Measurements from ENCODE around the gene OR2K2.

Gene OR2K2, protein sequence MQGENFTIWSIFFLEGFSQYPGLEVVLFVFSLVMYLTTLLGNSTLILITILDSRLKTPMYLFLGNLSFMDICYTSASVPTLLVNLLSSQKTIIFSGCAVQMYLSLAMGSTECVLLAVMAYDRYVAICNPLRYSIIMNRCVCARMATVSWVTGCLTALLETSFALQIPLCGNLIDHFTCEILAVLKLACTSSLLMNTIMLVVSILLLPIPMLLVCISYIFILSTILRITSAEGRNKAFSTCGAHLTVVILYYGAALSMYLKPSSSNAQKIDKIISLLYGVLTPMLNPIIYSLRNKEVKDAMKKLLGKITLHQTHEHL

GRCh38 chr9:111330124-111330523, at the start of gene OR2K2:
Gene OR2K2, minus strand, starts transcription at chr9:111330224. Its CDS starts 1,791 bp downstream, at chr9:111328433.
- DNase-seq (ENCODE audit: low spot score in 2 of 2) (no peak), ATAC-seq (replicated peaks; ENCODE audit: extremely low read depth, poor library complexity, severe bottlenecking) (no peak)
- no peak within 1 kb of the TSS for H3K27ac Mint-ChIP-seq (ENCODE audit: low read depth)
- no peaks in the 10 kb centered on the region for H3K4me1 Mint-ChIP-seq
- H3K27me3 Mint-ChIP-seq, result peaks cover 44% of the 10 kb centered on the region
- no peaks in the 10 kb centered on the region for H3K36me3 Mint-ChIP-seq (ENCODE audit: insufficient read depth)
- no peak within 1 kb of the TSS for H3K4me3 Mint-ChIP-seq
- H3K9me3 Mint-ChIP-seq, result no peaks in the 10 kb centered on the region

DNA sequence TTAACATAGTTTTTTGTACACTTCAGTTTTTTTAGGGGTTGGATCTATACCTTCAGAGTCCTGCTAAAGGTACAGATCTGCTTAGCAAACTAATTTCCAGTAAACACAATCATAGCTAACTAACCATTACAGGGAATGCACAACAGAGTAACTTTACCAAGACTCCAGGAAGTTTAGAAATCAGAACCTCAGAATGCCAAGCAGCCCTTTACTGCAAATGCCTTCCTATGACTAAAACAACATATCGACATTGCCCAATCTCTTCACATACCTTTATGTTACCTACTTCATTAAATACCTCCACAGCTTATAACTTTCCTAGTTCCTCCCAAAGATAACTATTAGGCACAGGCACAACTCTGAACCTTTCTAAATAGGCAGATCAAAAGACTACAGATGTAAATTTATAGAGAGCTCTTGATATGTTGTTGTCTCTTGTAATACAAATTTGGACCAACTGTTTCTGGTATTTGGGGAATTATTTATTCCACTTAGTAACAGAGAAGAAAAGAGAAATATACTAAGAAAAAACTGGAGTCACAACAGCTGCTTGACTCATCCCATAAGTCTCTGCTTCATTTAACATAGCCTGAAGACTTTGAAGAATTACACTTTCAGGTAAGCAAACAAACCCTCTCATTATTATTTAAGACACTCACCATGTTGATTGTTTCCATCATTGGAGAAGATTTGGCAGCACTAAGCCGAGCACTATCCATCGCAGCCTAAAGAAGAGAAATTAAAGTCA, 46.0 kb upstream of the OR2K2 start:
- Mint-ChIP-seq H3K4me3 (no peak overlapping the region), H3K4me1 (no peaks in the 10 kb centered on the region), H3K36me3 (ENCODE audit: insufficient read depth) (peaks cover 50% of the 10 kb centered on the region), H3K27ac (ENCODE audit: low read depth) (peak overlapping the region; percentile 20), H3K9me3 (no peaks in the 10 kb centered on the region), H3K27me3 (no peaks in the 10 kb centered on the region)
- DNase-seq (ENCODE audit: low spot score in 2 of 2) (no peak), ATAC-seq (replicated peaks; ENCODE audit: extremely low read depth, poor library complexity, severe bottlenecking) (no peak)

DNA sequence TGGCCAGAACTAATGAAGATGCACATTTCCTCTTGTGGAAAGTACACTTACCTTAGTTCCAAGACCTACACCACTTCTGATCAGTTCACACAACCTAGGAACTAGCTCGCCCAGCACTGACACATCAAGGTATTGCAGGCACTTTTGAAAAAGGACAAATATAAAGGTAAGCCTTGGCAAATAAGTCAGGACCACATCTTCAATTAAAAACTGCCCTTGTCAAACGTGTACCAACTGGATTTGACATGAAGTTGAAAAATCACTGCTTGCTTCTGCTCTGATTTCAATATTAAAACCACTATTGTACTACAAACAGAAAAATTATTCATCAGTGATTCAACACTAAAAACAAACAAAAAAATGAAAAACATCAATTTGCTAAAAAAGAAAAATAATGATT, 45.0 kb upstream of the OR2K2 start:
- H3K36me3 Mint-ChIP-seq (ENCODE audit: insufficient read depth), result peaks cover 55% of the 10 kb centered on the region
- H3K27ac Mint-ChIP-seq (ENCODE audit: low read depth), result peak overlapping the region; percentile 20
- no peak overlapping the region for H3K4me3 Mint-ChIP-seq

GRCh38 chr9:111372297-111372696, 42.3 kb upstream of the OR2K2 start:
- Mint-ChIP-seq H3K27ac (ENCODE audit: low read depth) (no peak overlapping the region), H3K36me3 (ENCODE audit: insufficient read depth) (peaks cover 61% of the 10 kb centered on the region), H3K4me1 (no peaks in the 10 kb centered on the region), H3K27me3 (no peaks in the 10 kb centered on the region), H3K9me3 (no peaks in the 10 kb centered on the region), H3K4me3 (no peak overlapping the region)
- no peak for ATAC-seq (replicated peaks; ENCODE audit: extremely low read depth, poor library complexity, severe bottlenecking)
- DNase-seq (ENCODE audit: low spot score in 2 of 2), result no peak

More for the DNA sequence above, 45.0 kb upstream of the OR2K2 start:
- ATAC-seq (replicated peaks; ENCODE audit: extremely low read depth, poor library complexity, severe bottlenecking), result no peak
- H3K4me1 Mint-ChIP-seq, result no peaks in the 10 kb centered on the region
- H3K9me3 Mint-ChIP-seq, result no peaks in the 10 kb centered on the region
- no peak for DNase-seq (ENCODE audit: low spot score in 2 of 2)
- no peaks in the 10 kb centered on the region for H3K27me3 Mint-ChIP-seq

DNA sequence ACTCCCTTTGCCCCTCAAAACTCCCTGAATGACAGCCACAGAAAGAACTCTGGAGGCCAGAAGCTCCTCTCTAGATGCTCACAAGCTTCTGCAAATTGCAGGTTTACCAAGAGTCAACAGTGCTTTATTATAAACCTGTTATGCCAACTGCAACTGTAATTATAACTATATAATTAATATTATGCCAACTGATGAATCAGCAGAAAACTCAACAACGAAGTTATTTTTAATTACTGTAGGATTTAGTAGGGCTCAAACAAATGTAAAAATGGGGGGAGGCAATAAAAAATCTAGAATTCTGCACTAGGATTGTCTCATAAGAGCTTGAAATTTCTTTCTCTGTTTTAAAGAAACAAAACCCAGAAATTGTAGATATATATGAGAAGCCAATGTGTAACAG, 37.0 kb upstream of the OR2K2 start:
- no peaks in the 10 kb centered on the region for H3K9me3 Mint-ChIP-seq
- no peak overlapping the region for H3K27ac Mint-ChIP-seq (ENCODE audit: low read depth)
- H3K4me3 Mint-ChIP-seq, result no peak overlapping the region
- DNase-seq (ENCODE audit: low spot score in 2 of 2), result no peak
- H3K27me3 Mint-ChIP-seq, result no peaks in the 10 kb centered on the region
- H3K4me1 Mint-ChIP-seq, result no peaks in the 10 kb centered on the region
- H3K36me3 Mint-ChIP-seq (ENCODE audit: insufficient read depth), result peaks cover 49% of the 10 kb centered on the region
- ATAC-seq (replicated peaks; ENCODE audit: extremely low read depth, poor library complexity, severe bottlenecking), result no peak

DNA sequence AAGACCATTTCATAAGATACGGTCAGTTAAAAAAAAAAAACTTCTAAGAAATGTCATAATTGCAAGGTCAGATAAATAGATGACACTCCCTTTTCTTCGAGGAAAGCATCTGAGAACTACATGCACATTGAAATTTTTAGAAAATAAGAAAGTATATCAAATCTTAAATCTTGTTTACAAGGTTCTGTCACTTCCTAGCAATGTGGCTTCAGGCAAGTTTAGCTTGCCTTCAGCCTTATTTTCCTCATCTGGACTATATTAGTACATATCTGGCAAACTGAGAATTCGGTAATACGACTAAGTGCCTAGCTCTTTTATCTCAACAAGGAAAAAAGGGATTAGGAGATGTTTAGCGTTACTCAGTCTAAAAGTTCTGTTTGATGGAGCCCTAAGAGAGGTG, 32.5 kb upstream of the OR2K2 start:
- Mint-ChIP-seq H3K27me3 (no peaks in the 10 kb centered on the region), H3K4me3 (no peak overlapping the region), H3K4me1 (no peaks in the 10 kb centered on the region), H3K36me3 (ENCODE audit: insufficient read depth) (peaks cover 28% of the 10 kb centered on the region), H3K9me3 (no peaks in the 10 kb centered on the region), H3K27ac (ENCODE audit: low read depth) (no peak overlapping the region)
- DNase-seq (ENCODE audit: low spot score in 2 of 2) (no peak), ATAC-seq (replicated peaks; ENCODE audit: extremely low read depth, poor library complexity, severe bottlenecking) (no peak)

- no peaks in the 10 kb centered on the region for H3K27me3 Mint-ChIP-seq
- no peak for DNase-seq (ENCODE audit: low spot score in 2 of 2)
- H3K4me1 Mint-ChIP-seq, result no peaks in the 10 kb centered on the region
- ATAC-seq (replicated peaks; ENCODE audit: extremely low read depth, poor library complexity, severe bottlenecking), result no peak
- H3K36me3 Mint-ChIP-seq (ENCODE audit: insufficient read depth), result peaks cover 21% of the 10 kb centered on the region
- no peaks in the 10 kb centered on the region for H3K9me3 Mint-ChIP-seq
- H3K4me3 Mint-ChIP-seq, result no peak overlapping the region
- no peak overlapping the region for H3K27ac Mint-ChIP-seq (ENCODE audit: low read depth)
Measured at GRCh38 chr9:111360881-111361280, 30.9 kb upstream of the OR2K2 start.

DNA sequence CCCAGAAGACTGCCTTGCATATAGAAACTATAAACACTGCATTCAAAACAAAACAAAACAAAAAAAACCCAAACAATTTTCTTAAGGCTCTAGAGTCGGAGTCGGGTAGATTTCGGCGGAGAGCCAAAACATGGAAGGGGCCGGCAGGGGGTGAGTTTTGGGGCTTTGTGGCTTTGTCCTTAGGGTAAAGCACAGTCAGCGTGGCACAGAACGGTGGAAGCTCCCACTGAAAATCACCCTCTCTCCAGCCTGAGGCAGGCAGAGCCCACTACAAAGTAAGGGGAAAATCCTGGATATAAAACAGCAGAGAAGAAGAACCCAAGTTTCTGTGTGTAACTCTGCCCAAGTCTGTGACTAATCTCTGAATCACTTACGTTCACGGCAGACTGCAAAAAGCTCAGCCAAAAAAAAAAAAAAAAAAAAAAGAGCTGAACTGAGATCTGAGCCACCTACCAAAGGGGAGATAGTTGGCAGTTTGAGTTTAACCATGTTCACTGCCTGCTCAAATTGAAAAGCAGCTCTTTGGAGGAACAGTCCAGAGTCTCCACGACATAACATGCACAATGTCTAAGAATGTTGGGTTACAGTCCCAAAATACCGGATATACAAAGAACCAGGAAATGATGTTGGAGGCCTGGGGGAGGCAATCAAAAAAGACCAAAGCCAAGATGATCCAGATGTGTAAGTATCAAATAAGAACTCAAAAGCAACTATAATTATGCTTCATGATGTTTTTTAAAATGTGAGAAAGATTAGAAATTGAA, 26.6 kb upstream of the OR2K2 start:
- Mint-ChIP-seq H3K36me3 (ENCODE audit: insufficient read depth) (peaks cover 6% of the 10 kb centered on the region), H3K4me3 (no peak overlapping the region), H3K9me3 (peaks cover 6% of the 10 kb centered on the region), H3K4me1 (no peaks in the 10 kb centered on the region), H3K27me3 (no peaks in the 10 kb centered on the region), H3K27ac (ENCODE audit: low read depth) (peak overlapping the region; percentile 61)
- no peak for ATAC-seq (replicated peaks; ENCODE audit: extremely low read depth, poor library complexity, severe bottlenecking)
- no peak for DNase-seq (ENCODE audit: low spot score in 2 of 2)

DNA sequence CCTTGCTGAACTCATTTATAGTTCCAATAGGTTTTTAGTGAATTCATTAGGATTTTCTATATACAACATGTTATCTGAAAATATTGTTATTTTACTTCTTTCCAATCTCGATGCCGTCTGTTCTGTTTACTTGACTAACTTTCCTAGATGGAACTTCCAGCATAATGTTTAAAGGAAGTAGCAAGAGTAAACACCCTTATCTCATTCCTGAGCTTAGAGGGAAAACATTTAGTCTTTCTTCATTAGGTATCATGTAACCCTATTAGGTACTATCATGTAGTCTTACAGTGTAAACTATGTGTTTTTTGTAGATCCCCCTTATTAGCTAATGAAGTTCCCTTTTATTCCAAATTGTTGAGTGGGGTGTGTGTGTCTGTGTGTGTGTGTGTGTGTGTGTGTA, 22.5 kb upstream of the OR2K2 start:
- peaks cover 6% of the 10 kb centered on the region for H3K9me3 Mint-ChIP-seq
- DNase-seq (ENCODE audit: low spot score in 2 of 2) (no peak), ATAC-seq (replicated peaks; ENCODE audit: extremely low read depth, poor library complexity, severe bottlenecking) (no peak)
- no peaks in the 10 kb centered on the region for H3K27me3 Mint-ChIP-seq
- no peak overlapping the region for H3K4me3 Mint-ChIP-seq
- no peak overlapping the region for H3K27ac Mint-ChIP-seq (ENCODE audit: low read depth)
- no peaks in the 10 kb centered on the region for H3K4me1 Mint-ChIP-seq
- peaks cover 2% of the 10 kb centered on the region for H3K36me3 Mint-ChIP-seq (ENCODE audit: insufficient read depth)

GRCh38 chr9:111350556-111350955, 20.5 kb upstream of the OR2K2 start:
- Mint-ChIP-seq H3K27me3 (peaks cover 7% of the 10 kb centered on the region), H3K27ac (ENCODE audit: low read depth) (no peak overlapping the region), H3K36me3 (ENCODE audit: insufficient read depth) (peaks cover 2% of the 10 kb centered on the region), H3K4me3 (no peak overlapping the region), H3K9me3 (peaks cover 6% of the 10 kb centered on the region), H3K4me1 (no peaks in the 10 kb centered on the region)
- DNase-seq (ENCODE audit: low spot score in 2 of 2) (no peak), ATAC-seq (replicated peaks; ENCODE audit: extremely low read depth, poor library complexity, severe bottlenecking) (no peak)

GRCh38 chr9:111349766-111350165, 19.7 kb upstream of the OR2K2 start:
- Mint-ChIP-seq H3K27me3 (peaks cover 10% of the 10 kb centered on the region), H3K4me1 (no peaks in the 10 kb centered on the region), H3K36me3 (ENCODE audit: insufficient read depth) (peaks cover 2% of the 10 kb centered on the region), H3K27ac (ENCODE audit: low read depth) (no peak overlapping the region), H3K4me3 (no peak overlapping the region), H3K9me3 (peaks cover 6% of the 10 kb centered on the region)
- DNase-seq (ENCODE audit: low spot score in 2 of 2), result no peak
- ATAC-seq (replicated peaks; ENCODE audit: extremely low read depth, poor library complexity, severe bottlenecking), result no peak

- DNase-seq (ENCODE audit: low spot score in 2 of 2) (no peak), ATAC-seq (replicated peaks; ENCODE audit: extremely low read depth, poor library complexity, severe bottlenecking) (no peak)
- no peaks in the 10 kb centered on the region for H3K4me1 Mint-ChIP-seq
- H3K27ac Mint-ChIP-seq (ENCODE audit: low read depth), result no peak overlapping the region
- peaks cover 2% of the 10 kb centered on the region for H3K36me3 Mint-ChIP-seq (ENCODE audit: insufficient read depth)
- H3K27me3 Mint-ChIP-seq, result peaks cover 19% of the 10 kb centered on the region
- peaks cover 6% of the 10 kb centered on the region for H3K9me3 Mint-ChIP-seq
- no peak overlapping the region for H3K4me3 Mint-ChIP-seq
Measured at GRCh38 chr9:111348821-111349271, 18.8 kb upstream of the OR2K2 start.
